GM18867 (cell line): ENCODE results near the gene CRYL1.
"Not testable (repeated sequence)": the region's sequence is repeated elsewhere in the genome, so short reads cannot be mapped to it uniquely, and the experiment has no call there.

Experiments used
- ATAC-seq: cut with Tn5 transposase; IDR thresholded peaks from one replicate; pipeline ENCODE4 v1.9.1; 2021; ENCODE audit warnings: mild to moderate bottlenecking, moderate library complexity; ENCODE audit not compliant: unreplicated experiment

The CRYL1 gene

GRCh38 chr13:20461481-20461859 lies 64.2 kb downstream of the CRYL1 start:
- ATAC-seq, result no peak

DNA sequence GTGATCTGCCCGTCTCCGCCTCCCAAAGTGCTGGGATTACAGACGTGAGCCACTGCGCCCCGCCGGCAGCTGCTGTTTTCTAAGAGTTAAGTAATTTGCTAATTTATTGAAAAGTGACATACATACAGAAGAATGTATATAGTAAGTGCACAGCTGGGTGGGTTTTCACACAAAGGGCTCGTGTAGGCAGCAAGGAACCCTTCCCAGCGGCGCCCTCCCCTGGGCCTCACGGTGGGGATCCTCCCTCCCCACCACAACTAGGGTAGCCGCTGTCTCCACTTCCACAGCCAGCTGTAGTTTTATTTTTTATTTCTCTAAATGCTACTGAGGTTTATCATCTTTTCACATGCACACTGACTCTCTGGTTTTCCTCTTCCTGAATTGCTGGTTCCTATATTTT lies 64.9 kb downstream of the CRYL1 start:
- ATAC-seq, result no peak

- no peak for ATAC-seq
Measured at GRCh38 chr13:20457670-20458069, 68.0 kb downstream of the CRYL1 start.

DNA sequence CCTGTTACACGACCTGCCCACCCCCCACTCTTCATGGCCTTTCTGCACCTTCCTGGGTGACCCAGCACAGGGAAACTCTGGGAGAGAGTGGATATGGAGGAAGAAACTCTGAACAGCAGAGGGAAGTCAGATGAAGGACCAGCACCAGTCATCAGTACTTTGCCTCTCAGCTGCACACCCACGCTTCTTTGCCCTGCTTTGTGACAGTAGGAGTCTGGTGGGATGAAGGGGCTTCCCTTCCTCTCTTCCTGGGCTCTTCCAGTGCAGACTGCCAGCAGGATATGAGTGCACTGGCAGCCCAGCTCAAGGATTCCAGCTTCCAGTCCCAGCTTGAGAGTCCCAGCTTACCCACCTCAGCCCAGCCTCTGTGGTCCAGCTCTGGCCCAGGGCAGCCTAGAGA lies 68.9 kb downstream of the CRYL1 start:
- no peak for ATAC-seq

DNA sequence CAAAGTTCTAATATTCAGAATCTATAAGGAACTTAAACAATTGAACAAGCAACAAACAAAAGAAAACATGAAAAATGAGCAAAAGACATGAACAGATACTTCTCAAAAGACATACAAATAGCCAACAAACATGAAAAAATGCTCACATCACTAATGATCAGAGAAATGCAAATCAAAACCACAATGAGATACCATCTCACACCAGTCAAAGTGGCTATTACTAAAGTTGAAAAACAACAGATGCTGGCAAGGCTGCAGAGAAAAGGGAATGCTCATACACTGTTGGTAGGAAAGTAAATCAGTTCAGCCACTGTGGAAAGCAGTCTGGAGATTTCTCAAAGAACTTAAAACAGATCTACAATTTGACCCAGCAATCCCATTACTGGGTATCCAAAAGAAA lies 74.3 kb downstream of the CRYL1 start:
- no peak for ATAC-seq

DNA sequence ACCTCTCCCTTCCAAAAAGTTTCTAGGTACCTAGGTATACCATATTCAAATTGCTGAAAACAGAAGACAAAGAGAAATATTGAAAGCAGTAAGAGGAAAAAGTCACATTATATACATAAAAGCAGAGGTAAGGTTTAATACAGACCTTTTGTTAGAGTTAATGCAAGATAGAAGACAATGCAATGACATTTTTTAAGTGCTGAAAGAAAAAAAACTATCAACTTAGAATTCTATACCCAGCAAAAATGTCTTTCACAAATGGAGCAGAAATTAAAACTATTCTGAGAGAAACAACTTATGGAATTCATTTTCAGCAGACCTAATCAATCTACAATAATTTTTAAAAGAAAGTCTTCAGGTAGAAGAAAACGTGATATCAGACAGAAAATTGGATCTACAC lies 77.2 kb downstream of the CRYL1 start:
- ATAC-seq, result no peak

DNA sequence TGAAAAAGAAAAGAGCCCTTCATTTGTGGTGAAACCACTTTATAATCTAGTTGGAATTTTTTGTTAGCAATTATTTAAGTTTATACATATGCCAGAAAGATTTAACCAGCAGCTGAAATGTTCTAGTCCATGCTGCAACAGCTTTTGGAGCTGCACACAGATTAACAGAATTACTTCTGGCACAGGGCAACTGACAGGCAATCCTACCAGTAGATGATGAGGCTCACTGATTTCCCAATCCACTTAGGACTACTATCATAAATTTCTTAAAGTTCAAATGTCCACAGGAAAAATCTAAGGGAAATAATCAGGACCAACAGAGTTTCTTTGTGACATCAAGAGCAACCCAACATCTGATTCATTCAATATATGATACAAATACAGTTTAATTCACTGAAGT lies 78.8 kb downstream of the CRYL1 start:
- ATAC-seq, result no peak

DNA sequence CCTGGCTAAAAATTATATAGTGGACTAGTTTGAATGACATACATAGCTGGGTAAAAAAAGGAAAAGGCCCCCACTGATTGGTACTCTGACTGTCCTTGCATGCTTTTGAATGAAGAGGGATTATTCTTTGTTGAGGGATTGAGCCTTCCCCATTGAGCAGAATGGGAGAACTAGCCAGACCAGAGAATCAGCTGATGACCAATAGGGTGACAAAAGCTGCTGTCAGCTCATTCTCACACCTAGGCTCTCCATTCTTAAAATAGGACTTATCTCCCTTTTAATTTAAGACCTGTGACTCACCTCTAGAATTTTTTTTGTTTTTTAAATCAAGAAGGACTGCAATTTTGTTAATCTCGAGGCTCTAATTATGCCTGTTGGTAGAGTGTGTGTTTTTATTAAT lies 79.3 kb downstream of the CRYL1 start:
- no peak for ATAC-seq

DNA sequence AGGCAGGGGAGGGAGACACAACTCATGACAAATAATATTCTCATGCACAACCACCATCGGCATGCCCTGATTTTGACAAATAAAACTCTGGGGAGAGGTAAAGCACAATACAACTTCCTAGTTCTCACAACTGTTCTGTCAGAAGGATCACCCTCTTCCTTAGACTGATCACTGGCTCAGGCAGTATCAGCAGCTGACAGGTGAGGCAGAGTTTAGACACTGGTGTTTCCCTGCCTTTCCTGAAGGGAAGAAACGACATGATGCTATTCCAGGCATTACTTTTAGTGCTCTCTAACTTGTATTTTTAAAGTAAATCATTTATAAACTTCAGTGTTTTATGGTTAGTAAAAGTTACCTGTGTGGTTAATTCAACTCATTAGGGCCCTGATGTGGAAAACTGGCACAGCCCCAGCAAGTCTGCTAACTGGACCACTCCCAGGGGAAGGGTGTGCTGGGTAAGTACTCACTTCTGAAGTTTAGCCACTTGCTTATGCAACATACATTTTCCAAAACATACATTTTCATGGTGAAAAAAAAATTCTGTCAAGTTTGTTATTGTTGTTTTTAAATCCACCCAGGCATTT lies 82.8 kb downstream of the CRYL1 start:
- ATAC-seq, result no peak

GRCh38 chr13:20442375-20442774 lies 83.3 kb downstream of the CRYL1 start:
- ATAC-seq, result no peak

- no peak for ATAC-seq
Measured at GRCh38 chr13:20441879-20442278, 83.8 kb downstream of the CRYL1 start.

DNA sequence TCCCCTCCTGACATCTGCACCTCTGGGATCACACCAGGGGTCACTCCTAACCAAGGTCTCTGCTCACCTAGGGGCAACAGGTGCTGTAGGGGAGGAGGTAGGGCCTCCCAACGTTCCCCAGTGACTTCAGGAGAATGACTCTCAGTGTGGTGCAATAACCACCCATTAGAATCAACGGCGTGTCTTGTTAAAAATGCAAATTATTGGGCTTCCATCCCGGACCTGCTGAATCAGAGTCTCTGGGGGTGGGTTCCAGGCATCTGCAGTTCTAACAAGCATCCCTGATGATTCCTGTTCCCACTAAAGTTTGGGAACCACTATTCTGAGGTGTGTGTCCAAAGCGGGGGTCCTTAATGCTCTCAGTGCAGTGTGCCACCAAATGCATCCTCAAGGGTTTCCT lies 84.6 kb downstream of the CRYL1 start:
- ATAC-seq, result no peak

- no peak for ATAC-seq
Measured at GRCh38 chr13:20439261-20439660, 86.4 kb downstream of the CRYL1 start.

DNA sequence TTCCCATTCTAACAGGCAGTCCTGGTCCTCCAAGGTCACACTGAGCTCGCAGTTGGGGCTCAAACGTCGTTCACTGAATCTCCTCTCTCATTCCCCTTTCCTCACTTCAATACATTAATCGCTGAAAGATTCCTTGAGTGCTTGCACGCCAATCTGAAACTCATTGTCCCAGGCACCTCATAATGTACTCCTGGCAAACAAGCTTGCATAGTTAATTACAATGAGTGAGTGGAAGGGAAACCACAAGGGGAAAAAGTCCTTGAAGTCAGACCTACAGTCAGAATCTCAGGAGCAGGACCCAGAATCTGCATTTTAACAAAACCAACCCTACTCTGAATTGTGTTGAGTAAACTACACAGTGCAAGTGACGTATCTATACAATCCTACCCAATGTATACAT lies 86.9 kb downstream of the CRYL1 start:
- ATAC-seq, result no peak

DNA sequence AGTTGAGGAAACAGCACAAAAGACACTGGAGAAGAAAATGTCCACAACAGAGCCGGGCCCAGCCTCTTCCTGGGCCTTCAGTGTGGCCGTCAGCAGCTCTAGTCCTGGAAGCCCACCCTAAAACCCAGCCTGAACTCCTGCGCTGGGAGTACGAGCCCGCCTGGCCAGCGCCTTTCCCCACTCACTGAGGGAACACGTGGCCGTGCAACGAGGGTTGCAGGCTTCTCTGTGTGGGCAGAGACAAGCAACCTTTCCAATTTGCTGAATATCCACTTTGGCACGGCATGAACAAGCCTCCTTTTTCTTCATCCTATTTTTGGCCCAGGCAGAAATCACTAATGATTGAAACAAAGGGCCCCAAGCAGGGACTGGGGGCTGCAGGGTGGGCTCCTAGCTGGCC lies 89.2 kb downstream of the CRYL1 start:
- no peak for ATAC-seq

GRCh38 chr13:20435616-20436368 lies 89.9 kb downstream of the CRYL1 start:
- ATAC-seq, result no peak

GRCh38 chr13:20434210-20434609 lies 91.4 kb downstream of the CRYL1 start:
- ATAC-seq, result not testable (repeated sequence)

DNA sequence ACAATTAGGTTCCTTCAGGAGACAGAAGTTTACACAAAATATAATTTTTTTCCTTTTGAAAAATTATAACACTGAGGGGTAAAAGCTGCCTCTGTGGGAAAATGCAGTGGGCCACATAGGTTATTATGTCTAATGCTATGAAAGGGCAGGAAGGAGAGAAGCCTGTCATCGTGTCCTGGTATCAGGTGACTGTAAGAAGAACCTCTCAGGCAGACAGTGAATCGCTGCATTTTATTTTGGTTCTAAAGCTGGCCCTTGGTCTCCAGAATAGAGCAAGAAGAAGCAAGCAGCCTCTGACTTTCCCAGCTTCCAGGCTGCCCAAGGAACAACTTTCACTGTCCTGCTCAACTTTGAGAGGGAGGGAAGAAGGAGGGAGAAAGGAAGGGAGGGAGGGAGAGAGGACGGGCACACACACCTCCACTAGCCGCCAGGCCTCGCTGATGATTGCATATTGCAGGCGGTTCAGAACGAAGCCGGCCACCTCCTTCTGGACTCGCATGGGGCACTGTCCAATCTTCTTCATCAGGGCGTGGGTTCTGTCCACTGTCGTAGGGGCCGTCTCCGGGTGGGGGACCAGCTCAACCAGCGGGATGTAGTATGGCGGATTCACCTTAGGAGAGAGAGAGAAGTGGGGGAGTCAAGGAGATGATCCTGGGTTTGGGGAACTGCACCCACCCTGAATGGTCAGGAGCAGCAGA lies 93.8 kb downstream of the CRYL1 start:
- ATAC-seq, result no peak

DNA sequence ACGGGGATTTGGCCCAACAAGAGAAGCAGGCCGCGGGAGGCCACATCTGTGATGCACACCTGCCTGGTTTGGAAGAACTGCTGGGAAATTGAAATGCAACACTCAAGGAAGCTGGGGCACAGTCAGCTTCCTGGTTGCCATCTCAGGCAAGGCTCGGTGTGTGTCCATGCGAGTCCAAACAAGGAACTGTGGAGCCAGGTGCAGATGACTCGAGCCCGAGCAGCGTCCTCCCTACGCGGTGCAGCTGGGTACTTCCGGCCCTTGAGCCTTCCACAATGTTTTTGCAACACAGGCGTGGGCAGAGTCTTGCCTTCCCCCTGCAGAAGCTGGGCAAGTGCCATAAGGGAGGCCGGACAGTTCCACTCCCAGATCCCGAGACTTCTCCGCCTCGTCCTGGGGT lies 94.6 kb downstream of the CRYL1 start:
- no peak for ATAC-seq

DNA sequence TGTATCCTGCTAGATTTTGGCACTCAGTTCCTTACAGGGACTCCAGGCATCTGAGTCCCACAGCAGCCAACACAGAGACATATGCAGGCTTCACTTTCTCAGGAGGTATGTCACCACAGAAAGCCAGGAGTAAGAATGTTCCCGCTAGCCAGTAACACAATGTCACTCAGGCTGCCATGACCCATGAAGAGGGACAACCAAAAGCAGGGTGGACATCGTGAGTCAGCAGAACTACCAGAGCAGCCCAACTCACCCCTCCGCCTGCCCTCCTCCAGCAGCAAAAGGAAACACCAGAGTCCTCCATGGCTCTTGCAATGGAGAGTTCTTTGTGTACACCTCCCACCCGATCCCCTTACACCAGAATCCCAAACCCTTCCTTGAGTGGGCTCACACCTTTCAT lies 95.4 kb downstream of the CRYL1 start:
- ATAC-seq, result no peak

DNA sequence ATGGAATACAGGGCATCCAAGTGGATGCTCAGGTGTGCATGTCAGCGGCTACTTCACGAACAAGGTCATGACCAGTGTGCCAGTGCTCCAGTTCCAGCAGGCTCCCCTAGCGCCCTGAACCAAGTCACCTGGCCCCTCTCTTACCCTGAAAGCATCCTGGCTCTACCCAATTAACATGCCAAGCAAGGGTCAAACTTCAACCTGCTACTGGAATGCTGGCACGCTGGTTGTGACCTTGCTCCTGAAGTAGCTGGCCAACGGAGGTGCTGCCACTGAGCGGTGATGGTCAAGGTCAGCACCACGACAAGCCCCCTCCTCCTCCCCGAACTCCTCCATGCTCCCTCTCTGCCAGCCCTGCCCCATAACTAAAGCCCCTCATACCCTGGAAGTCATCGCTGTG lies 96.0 kb downstream of the CRYL1 start:
- ATAC-seq, result no peak
